T1000 (cell line): ENCODE measurements around the gene CCDC136.

Experiments
- DNase-seq: peaks from one replicate; lab custom pipeline; 2025; ENCODE audit warnings: mixed read lengths; lab: John Stamatoyannopoulos, UW

Gene CCDC136

GRCh38 chr7:128844777-128845311, 53.1 kb downstream of the CCDC136 start:
- no peak for DNase-seq

- DNase-seq: no peak
These were observed 53.7 kb downstream of the CCDC136 start for GRCh38 chr7:128845475-128845874.

DNA sequence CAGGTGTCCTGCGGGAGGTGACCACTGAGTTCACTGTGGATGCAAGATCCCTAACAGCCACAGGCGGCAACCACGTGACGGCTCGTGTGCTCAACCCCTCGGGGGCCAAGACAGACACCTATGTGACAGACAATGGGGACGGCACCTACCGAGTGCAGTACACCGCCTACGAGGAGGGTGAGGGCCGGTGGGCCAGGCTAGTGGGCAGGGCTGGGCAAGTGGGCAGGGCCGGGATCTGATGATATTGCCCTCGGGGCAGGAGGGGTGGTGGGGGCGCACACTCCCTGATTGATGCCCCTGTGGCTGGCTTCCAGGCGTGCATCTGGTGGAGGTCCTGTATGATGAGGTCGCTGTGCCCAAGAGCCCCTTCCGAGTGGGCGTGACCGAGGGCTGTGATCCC, 54.2 kb downstream of the CCDC136 start:
- no peak for DNase-seq

DNA sequence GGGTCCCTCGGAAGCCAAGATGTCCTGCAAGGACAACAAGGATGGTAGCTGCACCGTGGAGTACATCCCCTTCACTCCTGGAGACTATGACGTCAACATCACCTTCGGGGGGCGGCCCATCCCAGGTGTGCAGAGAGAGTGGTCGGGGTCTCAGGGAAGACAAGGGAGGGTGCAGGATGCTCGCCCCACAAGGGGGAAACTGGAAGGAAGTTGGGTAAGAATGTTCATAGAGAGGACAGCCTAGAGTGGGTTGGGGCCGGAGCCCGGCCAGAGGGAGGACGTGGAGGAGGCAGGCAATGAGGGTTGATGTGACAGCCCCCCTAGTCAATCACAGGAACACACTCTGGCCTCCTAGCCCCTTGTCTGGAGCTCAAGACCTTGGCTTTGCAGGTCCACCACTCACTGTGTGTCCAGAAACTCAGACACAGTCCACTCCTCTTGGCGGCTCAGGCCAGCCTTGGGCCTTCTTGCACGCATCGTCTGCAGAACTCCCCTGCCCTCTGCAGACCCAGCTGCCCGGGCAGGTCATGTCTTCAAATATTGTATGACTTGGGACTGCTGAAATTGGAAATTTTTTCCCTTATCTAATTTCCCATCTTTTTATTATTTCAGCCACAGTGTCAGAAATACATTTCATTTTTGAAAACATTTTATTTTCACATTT, 55.1 kb downstream of the CCDC136 start:
- DNase-seq: no peak

- DNase-seq: no peak
These were observed 56.0 kb downstream of the CCDC136 start for GRCh38 chr7:128847721-128848211.

DNA sequence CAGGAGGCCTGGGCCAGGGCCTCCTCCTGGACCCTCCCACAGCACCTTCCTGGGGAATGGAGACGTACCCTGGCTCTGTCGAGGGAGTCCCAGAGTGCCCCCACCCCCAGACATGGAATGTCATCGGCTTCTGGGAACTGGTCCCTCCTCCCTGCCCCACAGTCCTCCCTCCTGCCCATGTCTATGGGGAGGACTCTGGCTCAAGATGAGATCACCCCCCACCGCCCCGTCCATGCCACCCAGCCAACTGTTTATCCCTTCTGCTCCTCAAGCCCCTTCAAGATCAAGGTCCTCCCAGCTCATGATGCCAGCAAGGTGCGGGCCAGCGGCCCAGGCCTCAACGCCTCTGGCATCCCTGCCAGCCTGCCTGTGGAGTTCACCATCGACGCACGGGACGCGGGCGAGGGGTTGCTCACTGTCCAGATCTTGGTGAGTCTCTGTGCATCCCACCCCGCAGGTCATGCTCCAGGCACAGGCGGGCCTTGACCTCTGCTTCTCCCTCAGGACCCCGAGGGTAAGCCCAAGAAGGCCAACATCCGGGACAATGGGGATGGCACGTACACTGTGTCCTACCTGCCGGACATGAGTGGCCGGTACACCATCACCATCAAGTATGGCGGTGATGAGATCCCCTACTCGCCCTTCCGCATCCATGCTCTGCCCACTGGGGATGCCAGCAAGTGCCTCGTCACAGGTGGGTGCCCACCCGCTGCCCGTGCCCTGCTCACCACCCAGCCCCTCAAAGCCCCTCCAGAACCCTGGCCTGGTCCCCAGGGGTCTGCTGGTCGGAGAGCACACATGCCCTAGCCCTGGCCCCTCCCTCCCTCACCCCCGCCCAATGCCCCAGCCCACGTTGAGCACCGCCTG, 56.8 kb downstream of the CCDC136 start:
- no peak for DNase-seq

DNA sequence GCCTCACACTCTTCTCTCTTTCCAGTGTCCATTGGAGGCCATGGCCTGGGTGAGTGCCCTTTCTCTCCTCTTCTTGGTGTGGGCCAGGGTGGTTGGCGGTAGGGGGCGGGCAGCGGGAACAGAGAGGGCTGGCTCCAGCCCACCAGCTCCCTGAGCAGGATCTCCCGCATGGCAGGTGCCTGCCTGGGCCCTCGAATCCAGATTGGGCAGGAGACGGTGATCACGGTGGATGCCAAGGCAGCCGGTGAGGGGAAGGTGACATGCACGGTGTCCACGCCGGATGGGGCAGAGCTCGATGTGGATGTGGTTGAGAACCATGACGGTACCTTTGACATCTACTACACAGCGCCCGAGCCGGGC, 57.4 kb downstream of the CCDC136 start:
- no peak for DNase-seq

GRCh38 chr7:128849804-128850490, 58.2 kb downstream of the CCDC136 start:
- DNase-seq: no peak

DNA sequence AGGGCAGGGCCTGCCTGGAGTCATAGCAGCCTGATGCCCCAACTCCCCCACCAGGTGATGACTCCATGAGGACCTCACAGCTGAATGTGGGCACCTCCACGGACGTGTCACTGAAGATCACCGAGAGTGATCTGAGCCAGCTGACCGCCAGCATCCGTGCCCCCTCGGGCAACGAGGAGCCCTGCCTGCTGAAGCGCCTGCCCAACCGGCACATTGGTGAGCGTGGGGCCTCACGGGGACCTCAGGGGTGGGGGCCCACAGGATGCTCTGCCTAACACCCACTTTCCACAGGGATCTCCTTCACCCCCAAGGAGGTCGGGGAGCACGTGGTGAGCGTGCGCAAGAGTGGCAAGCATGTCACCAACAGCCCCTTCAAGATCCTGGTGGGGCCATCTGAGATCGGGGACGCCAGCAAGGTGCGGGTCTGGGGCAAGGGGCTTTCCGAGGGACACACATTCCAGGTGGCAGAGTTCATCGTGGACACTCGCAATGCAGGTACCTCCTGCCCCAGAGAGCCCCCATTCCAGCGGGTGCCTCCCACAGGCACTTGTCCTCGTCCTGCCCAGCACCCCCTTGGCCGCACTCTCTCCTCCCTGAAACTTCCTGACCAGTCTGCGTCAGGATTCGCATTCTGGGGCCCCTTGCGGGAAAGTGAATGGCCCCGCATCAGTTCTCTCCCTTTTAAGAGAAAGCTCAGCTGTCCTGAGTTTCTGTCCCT, 60.9 kb downstream of the CCDC136 start:
- DNase-seq: no peak

DNA sequence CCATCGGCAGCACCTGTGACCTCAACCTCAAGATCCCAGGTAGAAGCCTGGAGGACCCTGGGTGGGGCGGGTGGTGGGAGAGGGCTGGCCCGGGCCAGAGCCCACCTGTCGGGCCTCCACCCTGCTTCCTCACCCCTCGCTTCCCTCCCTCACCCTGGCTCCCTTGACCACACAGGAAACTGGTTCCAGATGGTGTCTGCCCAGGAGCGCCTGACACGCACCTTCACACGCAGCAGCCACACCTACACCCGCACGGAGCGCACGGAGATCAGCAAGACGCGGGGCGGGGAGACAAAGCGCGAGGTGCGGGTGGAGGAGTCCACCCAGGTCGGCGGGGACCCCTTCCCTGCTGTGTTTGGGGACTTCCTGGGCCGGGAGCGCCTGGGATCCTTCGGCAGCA, 62.0 kb downstream of the CCDC136 start:
- DNase-seq: no peak

- no peak for DNase-seq
These were observed 62.6 kb downstream of the CCDC136 start for GRCh38 chr7:128854396-128854795.

DNA sequence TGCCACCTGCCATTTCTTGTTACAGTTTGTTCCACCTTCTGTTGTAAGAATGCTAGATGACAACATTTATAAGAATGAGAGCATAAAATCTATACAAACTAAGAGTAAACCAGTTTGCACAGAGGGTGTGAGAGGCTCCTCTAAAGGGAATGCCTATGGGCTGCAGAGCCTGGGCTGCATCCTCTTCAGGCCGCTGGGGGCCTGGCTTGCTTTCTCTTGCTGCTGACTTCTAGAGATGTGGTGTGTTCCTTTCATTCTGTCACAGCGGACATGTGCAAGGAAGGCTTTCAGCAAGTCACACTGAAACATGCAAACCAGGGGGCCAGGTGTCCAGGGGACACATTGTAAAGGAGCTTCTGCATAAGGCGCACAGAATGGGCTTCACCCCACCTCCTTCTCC, 63.8 kb downstream of the CCDC136 start:
- DNase-seq: no peak

DNA sequence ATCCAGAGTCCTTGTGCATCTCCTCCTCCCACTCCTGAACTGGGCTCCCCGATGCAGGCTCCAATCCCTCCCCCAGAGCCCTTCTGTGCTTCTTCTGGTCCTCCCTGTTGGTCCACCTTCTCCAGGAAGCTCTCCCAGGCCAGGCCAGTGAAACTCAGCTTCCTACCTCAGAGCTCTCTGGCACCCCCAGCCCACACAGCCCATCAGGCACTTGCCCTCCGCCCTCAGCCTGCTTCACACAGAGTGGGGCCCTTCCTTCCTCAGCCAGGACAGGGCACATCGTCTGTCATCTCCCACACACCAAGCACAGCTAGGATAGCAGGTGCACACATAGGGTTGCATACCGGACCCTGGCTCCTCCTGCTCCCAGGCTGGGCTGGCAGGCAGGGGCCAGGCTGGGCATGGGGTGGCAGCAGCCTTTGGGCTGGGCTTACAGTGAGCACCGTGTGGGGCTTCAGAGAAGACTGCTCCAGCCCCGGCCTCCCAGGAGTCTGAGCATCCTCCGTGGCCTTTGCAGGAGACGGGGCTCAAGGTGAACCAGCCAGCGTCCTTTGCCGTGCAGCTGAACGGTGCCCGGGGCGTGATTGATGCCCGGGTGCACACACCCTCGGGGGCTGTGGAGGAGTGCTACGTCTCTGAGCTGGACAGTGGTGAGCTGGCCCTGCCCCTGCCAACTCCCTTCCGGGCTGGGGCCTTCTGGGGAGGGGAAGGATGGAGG, 64.4 kb downstream of the CCDC136 start:
- DNase-seq: no peak

DNA sequence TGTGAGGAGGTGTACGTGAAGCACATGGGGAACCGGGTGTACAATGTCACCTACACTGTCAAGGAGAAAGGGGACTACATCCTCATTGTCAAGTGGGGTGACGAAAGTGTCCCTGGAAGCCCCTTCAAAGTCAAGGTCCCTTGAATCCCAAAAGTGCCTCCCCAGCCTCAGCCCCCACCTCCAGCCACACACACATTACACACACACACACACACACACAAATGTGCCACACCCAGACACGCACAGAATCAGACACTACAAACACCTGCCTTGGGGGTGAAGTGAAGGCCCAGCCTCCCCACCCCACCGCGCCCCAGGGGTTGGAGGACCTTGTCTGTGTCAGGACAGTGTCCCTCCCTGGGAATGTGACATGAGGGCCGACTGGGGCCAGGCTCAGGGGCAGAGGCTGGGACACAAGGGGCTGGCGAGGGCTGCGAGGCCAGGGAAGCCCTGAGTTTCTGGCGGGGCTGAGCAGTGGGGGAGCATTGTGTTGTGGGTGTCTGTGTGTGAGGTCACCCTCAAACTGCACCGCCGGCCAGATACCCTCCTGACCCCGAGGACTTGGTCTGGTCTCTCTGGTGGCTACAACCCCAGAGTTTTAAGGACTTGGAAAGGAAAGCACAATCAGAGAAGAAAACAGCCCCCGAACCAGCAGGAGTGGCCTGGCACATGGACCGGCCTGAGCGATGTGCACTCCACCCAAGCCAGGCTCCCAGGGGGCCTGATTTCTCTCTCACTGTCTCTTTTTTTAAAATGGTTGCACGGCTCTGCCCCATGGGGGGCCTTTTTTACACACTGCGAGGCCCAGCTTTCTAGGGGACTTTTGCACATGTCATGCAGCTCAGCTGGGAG, 66.8 kb downstream of the CCDC136 start:
- no peak for DNase-seq

DNA sequence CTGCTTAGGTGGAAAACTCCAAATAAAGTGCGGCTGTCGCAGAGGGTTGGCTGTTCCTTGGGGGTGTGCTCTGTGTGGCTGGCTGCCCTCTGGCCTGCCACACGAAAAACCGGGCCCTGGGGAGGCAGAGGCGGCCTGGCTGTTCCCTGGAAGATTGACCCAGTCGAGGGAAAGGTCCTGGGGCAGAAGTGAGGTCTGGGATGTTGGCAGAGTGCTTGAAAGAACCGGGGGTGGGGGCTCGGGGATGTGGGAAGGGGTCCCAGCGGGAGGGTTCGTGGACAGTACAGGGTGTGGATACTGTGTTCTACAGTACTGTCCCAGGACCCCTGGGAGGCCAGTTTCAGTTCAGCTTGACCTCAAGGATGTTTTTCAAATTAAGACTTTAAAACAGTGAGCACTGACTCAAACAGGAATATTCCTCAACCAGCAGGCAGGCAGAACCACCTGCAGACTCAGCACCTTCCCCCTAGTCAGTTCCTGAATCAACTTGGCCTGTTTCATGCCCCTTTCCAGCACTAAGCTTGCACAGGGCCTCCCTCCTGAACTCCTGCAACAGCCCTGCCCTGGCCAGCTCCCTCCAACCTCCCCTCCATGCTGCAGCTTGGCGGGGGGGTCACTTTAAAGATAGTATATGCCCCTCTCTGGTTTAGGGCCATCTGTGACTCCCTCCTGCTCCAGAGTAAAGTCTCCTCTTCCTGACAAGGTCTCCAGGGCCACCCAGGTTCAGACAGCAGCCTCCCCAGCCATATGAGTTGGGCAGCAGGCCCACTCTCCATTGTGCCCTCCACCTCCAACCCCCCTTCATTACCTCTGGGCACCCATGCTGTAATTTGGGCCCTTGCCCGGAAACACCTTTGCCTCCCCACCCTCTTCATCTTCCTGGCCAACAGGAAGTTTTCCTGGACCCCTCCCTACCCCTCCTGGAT, 67.7 kb downstream of the CCDC136 start:
- DNase-seq: no peak

DNA sequence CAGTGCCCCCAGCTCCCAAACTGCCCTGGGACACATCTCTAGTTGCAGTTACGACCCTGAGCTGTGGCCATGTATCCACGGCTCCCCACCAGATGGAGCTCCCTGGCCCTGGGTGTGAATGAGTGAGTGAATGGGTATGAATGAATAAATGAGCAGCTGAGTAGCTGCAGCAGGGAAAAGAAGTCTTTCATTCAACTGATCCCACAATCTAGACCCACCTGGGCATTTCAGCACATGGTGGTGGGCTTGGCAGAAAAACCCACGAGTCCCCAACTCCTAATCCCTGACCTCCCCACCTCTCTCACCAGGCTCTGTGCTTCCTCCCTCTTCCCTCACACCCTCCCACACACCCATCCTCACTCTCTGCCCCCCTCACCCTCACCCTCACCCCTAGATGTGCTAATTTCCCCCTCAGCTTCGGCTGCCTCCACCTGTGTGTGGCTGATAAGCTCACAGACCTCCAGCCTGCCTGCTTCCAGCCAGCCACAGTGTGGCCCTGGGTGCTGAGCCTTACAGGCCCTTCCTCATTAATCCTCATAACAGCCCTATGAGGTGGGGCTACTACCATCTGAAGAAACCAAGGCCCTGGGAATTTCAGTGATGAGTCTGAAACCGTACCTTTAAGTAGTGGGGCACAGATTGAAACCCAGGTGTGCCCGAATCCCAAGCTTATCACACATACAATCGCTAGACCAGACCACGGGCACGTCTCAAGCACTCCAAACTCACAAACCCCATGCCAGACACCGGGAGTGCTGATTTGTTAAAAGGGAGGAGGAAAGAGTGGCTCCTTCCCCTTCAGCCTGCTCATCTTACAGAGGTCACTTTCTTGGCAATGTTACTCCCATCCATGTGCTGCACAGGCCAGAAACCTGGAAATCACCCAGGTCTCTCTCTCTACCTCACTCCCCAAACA, 68.6 kb downstream of the CCDC136 start:
- no peak for DNase-seq

DNA sequence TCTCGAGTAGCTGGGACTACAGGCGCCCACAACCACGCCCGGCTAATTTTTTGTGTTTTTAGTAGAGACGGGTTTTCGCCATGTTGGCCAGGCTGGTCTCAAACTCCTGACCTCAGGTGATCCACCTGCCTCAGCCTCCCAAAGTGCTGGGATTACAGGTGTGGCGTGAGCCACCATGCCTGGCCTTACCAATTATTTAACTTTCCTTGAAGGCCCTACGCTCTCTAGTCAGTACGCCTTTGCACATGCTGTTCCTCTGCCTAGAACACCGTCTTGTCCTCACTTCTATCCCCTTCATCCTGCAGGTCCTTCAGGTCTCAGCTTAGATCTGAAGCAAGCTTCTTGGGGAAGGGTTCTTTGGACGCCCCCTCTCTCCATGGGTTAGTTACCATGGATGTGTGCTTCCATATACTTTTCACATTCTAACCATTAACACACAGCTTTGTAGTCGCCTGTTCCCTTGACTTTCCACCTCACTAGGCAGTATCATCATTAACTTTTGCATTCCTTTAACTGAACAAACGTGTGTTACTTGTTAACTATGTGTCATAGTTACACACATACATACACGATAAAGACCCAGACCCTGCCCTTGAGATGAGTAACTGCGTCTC, 70.3 kb downstream of the CCDC136 start:
- no peak for DNase-seq
